Measurements from ENCODE around the gene SLCO2B1.
"Not testable (repeated sequence)": the region's sequence is repeated elsewhere in the genome, so short reads cannot be mapped to it uniquely, and the experiment has no call there.

The SLCO2B1 gene

GRCh38 chr11:75150879-75151278 lies at the start of gene SLCO2B1:
TSS of gene SLCO2B1 (plus strand) at chr11:75151107. CDS start at chr11:75151382, 275 bp downstream.
- DNase-seq, result no peak
- H3K27me3 Mint-ChIP-seq (ENCODE audit: low read depth, poor library complexity), result peaks cover 17% of the 10 kb centered on the region
- peaks cover 15% of the 10 kb centered on the region for H3K4me1 Mint-ChIP-seq
- H3K9me3 Mint-ChIP-seq, result no peaks in the 10 kb centered on the region
- H3K36me3 Mint-ChIP-seq (ENCODE audit: low read depth), result no peaks in the 10 kb centered on the region
- TF ChIP-seq, protein P1, sequence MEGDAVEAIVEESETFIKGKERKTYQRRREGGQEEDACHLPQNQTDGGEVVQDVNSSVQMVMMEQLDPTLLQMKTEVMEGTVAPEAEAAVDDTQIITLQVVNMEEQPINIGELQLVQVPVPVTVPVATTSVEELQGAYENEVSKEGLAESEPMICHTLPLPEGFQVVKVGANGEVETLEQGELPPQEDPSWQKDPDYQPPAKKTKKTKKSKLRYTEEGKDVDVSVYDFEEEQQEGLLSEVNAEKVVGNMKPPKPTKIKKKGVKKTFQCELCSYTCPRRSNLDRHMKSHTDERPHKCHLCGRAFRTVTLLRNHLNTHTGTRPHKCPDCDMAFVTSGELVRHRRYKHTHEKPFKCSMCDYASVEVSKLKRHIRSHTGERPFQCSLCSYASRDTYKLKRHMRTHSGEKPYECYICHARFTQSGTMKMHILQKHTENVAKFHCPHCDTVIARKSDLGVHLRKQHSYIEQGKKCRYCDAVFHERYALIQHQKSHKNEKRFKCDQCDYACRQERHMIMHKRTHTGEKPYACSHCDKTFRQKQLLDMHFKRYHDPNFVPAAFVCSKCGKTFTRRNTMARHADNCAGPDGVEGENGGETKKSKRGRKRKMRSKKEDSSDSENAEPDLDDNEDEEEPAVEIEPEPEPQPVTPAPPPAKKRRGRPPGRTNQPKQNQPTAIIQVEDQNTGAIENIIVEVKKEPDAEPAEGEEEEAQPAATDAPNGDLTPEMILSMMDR (IDR thresholded peaks at IDR 0.05), result no peak
- H3K27ac Mint-ChIP-seq, result peak within 1 kb of the TSS; percentile 84
- no peak within 1 kb of the TSS for H3K4me3 Mint-ChIP-seq

DNA sequence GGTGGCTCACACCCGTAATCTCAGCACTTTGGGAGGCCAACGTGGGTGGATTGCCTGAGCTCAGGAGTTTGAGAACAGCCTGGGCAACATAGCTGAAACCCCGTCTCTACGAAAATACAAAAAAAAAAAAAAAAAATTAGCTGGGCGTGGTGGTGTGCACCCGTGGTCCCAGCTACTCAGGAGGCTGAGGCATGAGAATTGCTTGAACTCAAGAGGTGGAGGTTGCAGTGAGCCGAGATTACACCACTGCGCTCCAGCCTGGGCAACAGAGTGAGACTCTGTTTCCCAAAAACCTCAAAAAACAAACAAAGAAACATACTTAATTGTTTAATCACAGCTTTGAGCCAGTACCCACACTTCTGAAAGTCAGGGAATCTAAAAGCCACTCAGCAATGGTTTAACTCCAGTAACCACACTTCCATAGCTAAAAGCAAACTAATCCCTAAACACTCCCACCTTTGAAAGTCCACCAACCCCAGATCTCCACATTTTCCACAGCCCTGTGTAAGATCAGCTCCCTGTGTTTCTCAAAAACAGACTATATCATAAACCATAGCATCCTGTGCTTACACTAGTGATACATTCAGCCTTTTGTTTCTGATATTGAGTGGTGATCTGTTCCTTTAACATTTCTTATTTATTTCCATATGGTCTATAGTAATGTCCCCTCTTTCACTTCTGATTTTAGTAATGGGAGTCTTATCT lies 49.3 kb upstream of the SLCO2B1 start:
- no peaks in the 10 kb centered on the region for H3K4me1 Mint-ChIP-seq
- H3K4me3 Mint-ChIP-seq, result no peak overlapping the region
- no peak for DNase-seq
- peaks cover 12% of the 10 kb centered on the region for H3K9me3 Mint-ChIP-seq
- H3K36me3 Mint-ChIP-seq (ENCODE audit: low read depth), result no peaks in the 10 kb centered on the region
- TF ChIP-seq, protein P1 (IDR thresholded peaks at IDR 0.05), result no peak
- H3K27ac Mint-ChIP-seq, result no peak overlapping the region
- no peaks in the 10 kb centered on the region for H3K27me3 Mint-ChIP-seq (ENCODE audit: low read depth, poor library complexity)

GRCh38 chr11:75103380-75104026 lies 47.4 kb upstream of the SLCO2B1 start:
- Mint-ChIP-seq H3K27ac (no peak overlapping the region), H3K36me3 (ENCODE audit: low read depth) (no peaks in the 10 kb centered on the region), H3K27me3 (ENCODE audit: low read depth, poor library complexity) (no peaks in the 10 kb centered on the region), H3K4me3 (no peak overlapping the region), H3K9me3 (peaks cover 12% of the 10 kb centered on the region), H3K4me1 (no peaks in the 10 kb centered on the region)
- TF ChIP-seq, protein P1 (IDR thresholded peaks at IDR 0.05), result no peak
- DNase-seq, result no peak

DNA sequence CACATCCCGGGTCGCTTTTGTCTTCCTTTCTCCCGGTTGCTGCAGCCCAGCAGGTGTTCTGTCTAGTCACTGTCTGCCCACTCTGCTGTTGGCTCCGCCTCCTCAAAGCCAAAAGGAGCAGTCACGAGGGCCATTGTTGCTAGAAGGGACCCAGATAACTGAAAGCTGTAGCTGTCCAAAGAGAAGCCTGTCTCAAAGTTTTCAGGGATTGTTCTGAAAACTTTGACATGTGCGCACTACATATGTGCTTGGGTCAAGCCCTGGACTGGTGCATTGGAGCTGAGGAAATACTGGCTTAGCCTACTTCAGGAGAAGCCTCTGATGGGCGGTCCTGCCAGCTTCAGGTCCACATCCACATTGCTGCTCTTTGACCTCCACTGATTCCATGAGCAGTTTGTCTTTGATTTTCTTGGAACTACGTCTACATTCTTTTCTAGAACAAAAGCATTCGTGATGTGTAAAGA lies 45.4 kb upstream of the SLCO2B1 start:
- H3K4me1 Mint-ChIP-seq, result no peaks in the 10 kb centered on the region
- no peak overlapping the region for H3K27ac Mint-ChIP-seq
- TF ChIP-seq, protein P1 (IDR thresholded peaks at IDR 0.05), result no peak
- H3K36me3 Mint-ChIP-seq (ENCODE audit: low read depth), result no peaks in the 10 kb centered on the region
- no peak for DNase-seq
- no peaks in the 10 kb centered on the region for H3K27me3 Mint-ChIP-seq (ENCODE audit: low read depth, poor library complexity)
- H3K4me3 Mint-ChIP-seq, result no peak overlapping the region
- H3K9me3 Mint-ChIP-seq, result peaks cover 11% of the 10 kb centered on the region

DNA sequence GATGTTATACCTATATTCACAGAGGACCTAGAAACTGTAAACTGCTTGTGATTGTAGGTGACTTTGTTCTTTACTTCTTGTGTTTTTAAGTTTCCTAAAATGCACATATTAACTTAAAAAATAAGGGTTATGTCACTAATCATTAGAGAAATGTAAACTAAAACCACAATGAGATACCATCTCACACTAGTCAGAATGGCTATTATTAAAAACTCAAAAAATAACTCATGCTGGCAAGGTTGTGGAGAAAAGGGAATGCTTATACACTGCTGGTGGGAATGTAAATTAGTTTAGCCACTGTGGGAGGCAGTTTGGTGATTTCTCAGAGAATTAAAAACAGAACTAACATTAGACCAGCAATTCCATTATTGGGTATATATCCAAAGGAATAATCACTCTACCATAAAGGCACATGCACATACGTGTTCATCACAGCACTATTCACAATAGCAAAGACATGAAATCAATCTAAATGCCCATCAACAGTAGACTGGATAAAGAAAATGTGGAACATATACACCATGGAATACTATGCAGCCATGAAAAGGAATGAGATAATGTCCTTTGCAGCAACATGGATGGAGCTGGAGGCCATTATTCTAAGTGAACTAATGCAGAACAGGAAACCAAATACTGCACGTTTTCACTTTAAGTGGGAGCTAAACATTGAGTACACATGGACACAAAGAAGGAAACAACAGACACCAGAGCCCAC lies 44.8 kb upstream of the SLCO2B1 start:
- not testable (repeated sequence) for H3K36me3 Mint-ChIP-seq (ENCODE audit: low read depth); H3K27me3 Mint-ChIP-seq (ENCODE audit: low read depth, poor library complexity); H3K4me3 Mint-ChIP-seq; DNase-seq; H3K4me1 Mint-ChIP-seq; H3K27ac Mint-ChIP-seq
- H3K9me3 Mint-ChIP-seq, result peaks cover 17% of the 10 kb centered on the region

GRCh38 chr11:75107187-75107586 lies 43.7 kb upstream of the SLCO2B1 start:
- H3K36me3 Mint-ChIP-seq (ENCODE audit: low read depth), result no peaks in the 10 kb centered on the region

More at GRCh38 chr11:75107187-75107586, 43.7 kb upstream of the SLCO2B1 start:
- Mint-ChIP-seq H3K27ac (no peak overlapping the region), H3K4me1 (no peaks in the 10 kb centered on the region), H3K27me3 (ENCODE audit: low read depth, poor library complexity) (no peaks in the 10 kb centered on the region), H3K9me3 (peaks cover 24% of the 10 kb centered on the region), H3K4me3 (no peak overlapping the region)
- no peak for DNase-seq
- TF ChIP-seq, protein P1 (IDR thresholded peaks at IDR 0.05), result no peak

Measured in nephron progenitor cell (in vitro differentiated cells).